ENCODE data around the gene ZFP36L1. TPM values are rescaled to one million over a fixed set of nuclear protein-coding genes. Genes with fewer than 3 reads are reported as not detected.

Gene ZFP36L1
- total and polyA plus RNA-seq, 9 of the 15 experiments (the other 6 are each of a cell fraction or from before 2014, with no cell fraction given) = 1.3 to 26.6 (median 3.7) TPM

DNA sequence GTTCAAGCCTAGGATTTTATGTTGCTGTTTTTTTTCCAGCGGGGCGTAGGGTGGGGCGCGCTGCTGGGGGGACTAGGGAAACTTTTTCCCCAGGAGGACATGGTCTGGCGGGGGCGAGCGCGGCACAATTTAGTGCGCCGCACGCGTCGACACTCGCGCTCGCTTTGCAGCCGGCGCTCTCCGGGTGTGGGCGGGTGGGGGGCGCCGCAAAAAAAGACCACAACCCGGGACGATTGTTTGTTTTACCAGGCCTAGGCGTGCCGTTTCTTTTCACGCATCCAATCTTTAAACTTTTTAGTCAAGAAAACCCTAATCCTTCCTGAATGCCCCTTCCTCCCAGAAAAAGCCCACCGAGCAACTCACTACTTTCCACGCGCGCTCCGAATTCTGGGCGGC is 865 bp upstream of the ZFP36L1 start (continued):
- TF ChIP-seq, protein P1, sequence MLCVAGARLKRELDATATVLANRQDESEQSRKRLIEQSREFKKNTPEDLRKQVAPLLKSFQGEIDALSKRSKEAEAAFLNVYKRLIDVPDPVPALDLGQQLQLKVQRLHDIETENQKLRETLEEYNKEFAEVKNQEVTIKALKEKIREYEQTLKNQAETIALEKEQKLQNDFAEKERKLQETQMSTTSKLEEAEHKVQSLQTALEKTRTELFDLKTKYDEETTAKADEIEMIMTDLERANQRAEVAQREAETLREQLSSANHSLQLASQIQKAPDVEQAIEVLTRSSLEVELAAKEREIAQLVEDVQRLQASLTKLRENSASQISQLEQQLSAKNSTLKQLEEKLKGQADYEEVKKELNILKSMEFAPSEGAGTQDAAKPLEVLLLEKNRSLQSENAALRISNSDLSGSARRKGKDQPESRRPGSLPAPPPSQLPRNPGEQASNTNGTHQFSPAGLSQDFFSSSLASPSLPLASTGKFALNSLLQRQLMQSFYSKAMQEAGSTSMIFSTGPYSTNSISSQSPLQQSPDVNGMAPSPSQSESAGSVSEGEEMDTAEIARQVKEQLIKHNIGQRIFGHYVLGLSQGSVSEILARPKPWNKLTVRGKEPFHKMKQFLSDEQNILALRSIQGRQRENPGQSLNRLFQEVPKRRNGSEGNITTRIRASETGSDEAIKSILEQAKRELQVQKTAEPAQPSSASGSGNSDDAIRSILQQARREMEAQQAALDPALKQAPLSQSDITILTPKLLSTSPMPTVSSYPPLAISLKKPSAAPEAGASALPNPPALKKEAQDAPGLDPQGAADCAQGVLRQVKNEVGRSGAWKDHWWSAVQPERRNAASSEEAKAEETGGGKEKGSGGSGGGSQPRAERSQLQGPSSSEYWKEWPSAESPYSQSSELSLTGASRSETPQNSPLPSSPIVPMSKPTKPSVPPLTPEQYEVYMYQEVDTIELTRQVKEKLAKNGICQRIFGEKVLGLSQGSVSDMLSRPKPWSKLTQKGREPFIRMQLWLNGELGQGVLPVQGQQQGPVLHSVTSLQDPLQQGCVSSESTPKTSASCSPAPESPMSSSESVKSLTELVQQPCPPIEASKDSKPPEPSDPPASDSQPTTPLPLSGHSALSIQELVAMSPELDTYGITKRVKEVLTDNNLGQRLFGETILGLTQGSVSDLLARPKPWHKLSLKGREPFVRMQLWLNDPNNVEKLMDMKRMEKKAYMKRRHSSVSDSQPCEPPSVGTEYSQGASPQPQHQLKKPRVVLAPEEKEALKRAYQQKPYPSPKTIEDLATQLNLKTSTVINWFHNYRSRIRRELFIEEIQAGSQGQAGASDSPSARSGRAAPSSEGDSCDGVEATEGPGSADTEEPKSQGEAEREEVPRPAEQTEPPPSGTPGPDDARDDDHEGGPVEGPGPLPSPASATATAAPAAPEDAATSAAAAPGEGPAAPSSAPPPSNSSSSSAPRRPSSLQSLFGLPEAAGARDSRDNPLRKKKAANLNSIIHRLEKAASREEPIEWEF (CRISPR knock-in tag; IDR thresholded peaks at IDR 0.05) = 0 out of 2 replicates have a peak, but pooled peaks have one; percentile 63
- peak; percentile 15 for TF ChIP-seq RBBP5 (IDR thresholded peaks at IDR 0.05; ENCODE audit: borderline replicate concordance, insufficient read depth, low read length, poor library complexity, severe bottlenecking)
- TF ChIP-seq, protein P2, sequence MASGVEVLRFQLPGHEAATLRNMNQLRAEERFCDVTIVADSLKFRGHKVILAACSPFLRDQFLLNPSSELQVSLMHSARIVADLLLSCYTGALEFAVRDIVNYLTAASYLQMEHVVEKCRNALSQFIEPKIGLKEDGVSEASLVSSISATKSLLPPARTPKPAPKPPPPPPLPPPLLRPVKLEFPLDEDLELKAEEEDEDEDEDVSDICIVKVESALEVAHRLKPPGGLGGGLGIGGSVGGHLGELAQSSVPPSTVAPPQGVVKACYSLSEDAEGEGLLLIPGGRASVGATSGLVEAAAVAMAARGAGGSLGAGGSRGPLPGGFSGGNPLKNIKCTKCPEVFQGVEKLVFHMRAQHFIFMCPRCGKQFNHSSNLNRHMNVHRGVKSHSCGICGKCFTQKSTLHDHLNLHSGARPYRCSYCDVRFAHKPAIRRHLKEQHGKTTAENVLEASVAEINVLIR (CRISPR knock-in tag; IDR thresholded peaks at IDR 0.05) = no peak
- TF ChIP-seq NELFE (IDR thresholded peaks at IDR 0.05; ENCODE audit: insufficient read depth, insufficient read length) = no peak
- no peak for TF ChIP-seq ZNF124 (CRISPR knock-in tag; IDR thresholded peaks at IDR 0.05)
- no peak for TF ChIP-seq ZNF75A (CRISPR knock-in tag; IDR thresholded peaks at IDR 0.05)
- no peak for TF ChIP-seq ZNF717 (CRISPR knock-in tag; IDR thresholded peaks at IDR 0.05)
- TF ChIP-seq, protein P3, sequence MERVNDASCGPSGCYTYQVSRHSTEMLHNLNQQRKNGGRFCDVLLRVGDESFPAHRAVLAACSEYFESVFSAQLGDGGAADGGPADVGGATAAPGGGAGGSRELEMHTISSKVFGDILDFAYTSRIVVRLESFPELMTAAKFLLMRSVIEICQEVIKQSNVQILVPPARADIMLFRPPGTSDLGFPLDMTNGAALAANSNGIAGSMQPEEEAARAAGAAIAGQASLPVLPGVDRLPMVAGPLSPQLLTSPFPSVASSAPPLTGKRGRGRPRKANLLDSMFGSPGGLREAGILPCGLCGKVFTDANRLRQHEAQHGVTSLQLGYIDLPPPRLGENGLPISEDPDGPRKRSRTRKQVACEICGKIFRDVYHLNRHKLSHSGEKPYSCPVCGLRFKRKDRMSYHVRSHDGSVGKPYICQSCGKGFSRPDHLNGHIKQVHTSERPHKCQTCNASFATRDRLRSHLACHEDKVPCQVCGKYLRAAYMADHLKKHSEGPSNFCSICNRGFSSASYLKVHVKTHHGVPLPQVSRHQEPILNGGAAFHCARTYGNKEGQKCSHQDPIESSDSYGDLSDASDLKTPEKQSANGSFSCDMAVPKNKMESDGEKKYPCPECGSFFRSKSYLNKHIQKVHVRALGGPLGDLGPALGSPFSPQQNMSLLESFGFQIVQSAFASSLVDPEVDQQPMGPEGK (CRISPR knock-in tag; IDR thresholded peaks at IDR 0.05; ENCODE audit: borderline replicate concordance) = no peak
- TF ChIP-seq HIVEP1 (CRISPR knock-in tag; IDR thresholded peaks at IDR 0.05) = no peak
- TF ChIP-seq SUPT5H (IDR thresholded peaks at IDR 0.05) = 0 out of 2 replicates have a peak, but pooled peaks have one; percentile 9
- no peak for TF ChIP-seq TBL1XR1 (IDR thresholded peaks at IDR 0.05; ENCODE audit: low read length in 2 of 2)
- TF ChIP-seq MTA2 (IDR thresholded peaks at IDR 0.05; ENCODE audit: low read depth) = 0 out of 2 replicates have a peak, but pooled peaks have one; percentile 22
- TF ChIP-seq NR1H2 (CRISPR knock-in tag; IDR thresholded peaks at IDR 0.05) = no peak
- TF ChIP-seq ZKSCAN8 (CRISPR knock-in tag; IDR thresholded peaks at IDR 0.05) = peak; percentile 64; the same call in 1 of the 2 replicates
- TF ChIP-seq ZNF146 (CRISPR knock-in tag; IDR thresholded peaks at IDR 0.05; ENCODE audit: unreplicated experiment) = no peak
- TF ChIP-seq ZNF780A (CRISPR knock-in tag; IDR thresholded peaks at IDR 0.05) = no peak
- 0 out of 2 replicates have a peak, but pooled peaks have one; percentile 23 for TF ChIP-seq MTA1 (IDR thresholded peaks at IDR 0.05; ENCODE audit: borderline replicate concordance)
- no peak for TF ChIP-seq ZNF696 (CRISPR knock-in tag; conservative IDR thresholded peaks at IDR 0.05)
- no peak for TF ChIP-seq ILF3 (IDR thresholded peaks at IDR 0.05; ENCODE audit: borderline replicate concordance)
- TF ChIP-seq ETV6 (IDR thresholded peaks at IDR 0.05; ENCODE audit: borderline replicate concordance in 1 of 2, low read depth in 2 of 2, low read length in 1 of 2) = no peak
- TF ChIP-seq ETV6 (CRISPR knock-in tag; IDR thresholded peaks at IDR 0.05; ENCODE audit: borderline replicate concordance) = no peak
- no peak for TF ChIP-seq POLR2H (tag; IDR thresholded peaks at IDR 0.05; ENCODE audit: low read depth)
- no peak for TF ChIP-seq L3MBTL2 (IDR thresholded peaks at IDR 0.05)
